Smooth muscle cell (in vitro differentiated cells): ENCODE measurements around the gene STAG3. TPM values are rescaled to one million over a fixed set of nuclear protein-coding genes. Genes with fewer than 3 reads are reported as not detected.
"Not testable (repeated sequence)": the region's sequence is repeated elsewhere in the genome, so short reads cannot be mapped to it uniquely, and the experiment has no call there.

ENCODE experiments used
- DNase-seq: peaks from one replicate; lab custom pipeline; 2025; ENCODE audit not compliant: unreplicated experiment; lab: John Stamatoyannopoulos, UW
- H2AFZ ChIP-seq: fragments of 200-600 bp; sonication (generic); 2 replicates; pipeline ENCODE4 v1.6.0; 2016; ENCODE audit warnings: antibody characterized with exemption, low read depth, mild to moderate bottlenecking
- H3F3A ChIP-seq: fragments of 200-600 bp; sonication (generic); 2 replicates; pipeline ENCODE4 v1.6.0; 2017; ENCODE audit warnings: antibody characterized with exemption, low read depth
- H3K27ac ChIP-seq: fragments of 200-600 bp; sonication (generic); 2 replicates; pipeline ENCODE4 v1.5.1; 2016; ENCODE audit warnings: low read depth, mild to moderate bottlenecking
- H3K27me3 ChIP-seq: fragments of 200-600 bp; sonication (generic); 2 replicates; pipeline ENCODE4 v1.6.1; 2016; ENCODE audit warnings: low read depth, mild to moderate bottlenecking
- H3K36me3 ChIP-seq: fragments of 200-600 bp; sonication (generic); 2 replicates; pipeline ENCODE4 v1.5.1; 2016; ENCODE audit warnings: low read depth
- H3K4me1 ChIP-seq: fragments of 200-600 bp; sonication (generic); 2 replicates; pipeline ENCODE4 v1.5.1; 2016; ENCODE audit warnings: low read depth
- H3K4me2 ChIP-seq: fragments of 200-600 bp; sonication (generic); 2 replicates; pipeline ENCODE4 v1.6.0; 2016; ENCODE audit warnings: mild to moderate bottlenecking
- H3K4me3 ChIP-seq: fragments of 200-600 bp; sonication (generic); 2 replicates; pipeline ENCODE4 v1.5.1; 2016; ENCODE audit warnings: mild to moderate bottlenecking
- H3K79me2 ChIP-seq: fragments of 200-600 bp; sonication (generic); 2 replicates; pipeline ENCODE4 v1.6.0; 2016; ENCODE audit warnings: low read depth, mild to moderate bottlenecking
- H3K9ac ChIP-seq: fragments of 200-600 bp; sonication (generic); 2 replicates; pipeline ENCODE4 v1.6.0; 2016; ENCODE audit warnings: low read depth
- H3K9me3 ChIP-seq: fragments of 200-600 bp; sonication (generic); replicated peaks from 2 replicates; pipeline ENCODE4 v1.5.1; 2016; ENCODE audit warnings: low read depth
- H4K20me1 ChIP-seq: fragments of 200-600 bp; sonication (generic); 2 replicates; pipeline ENCODE4 v1.6.0; 2016; ENCODE audit warnings: low read depth
- CTCF ChIP-seq: fragments of 200-600 bp; sonication (generic); IDR thresholded peaks from 2 replicates; pipeline ENCODE4 v1.5.1; 2017; ENCODE audit warnings: borderline replicate concordance, mild to moderate bottlenecking, antibody characterized with exemption; ENCODE audit not compliant: insufficient read depth, poor library complexity, severe bottlenecking
- WGBS: methylation state at CpG from one replicate; pipeline ENCODE4 v1.1.7; 2016; ENCODE audit warnings: low lambda C conversion rate; 5-methylcytosine and 5-hydroxymethylcytosine counted together
- polyA plus RNA-seq: library from polyadenylated mRNA; unstranded; fragments of >200 nt; fragmentation: Nextera tagmentation; extraction: Ambion mirVana; gene quantifications from 2 replicates; pipeline ENCODE4 v1.2.1, GENCODE V29; 2016
- total RNA-seq: library from RNA; depleted of rRNA; stranded (reverse); fragments of >200 nt; gene quantifications from 2 replicates; pipeline ENCODE4 v1.2.3, GENCODE V29; 2014

The STAG3 gene
- total and polyA plus RNA-seq, 2 experiments from 2014 or later: 0.04 to 0.96 TPM

- H2AFZ ChIP-seq: no peak overlapping the region
- no peak overlapping the region for H3K4me3 ChIP-seq
- H3F3A ChIP-seq: no peaks in the 10 kb centered on the region
- no peak for TF ChIP-seq CTCF
- H3K36me3 ChIP-seq: no peaks in the 10 kb centered on the region
- H3K79me2 ChIP-seq: no peaks in the 10 kb centered on the region
- H3K9me3 ChIP-seq: no peaks in the 10 kb centered on the region
- H3K4me2 ChIP-seq: no peak overlapping the region
- no peak for DNase-seq
- no peaks in the 10 kb centered on the region for H4K20me1 ChIP-seq
- no peaks in the 10 kb centered on the region for H3K4me1 ChIP-seq
- H3K9ac ChIP-seq: no peak overlapping the region
- no peak overlapping the region for H3K27ac ChIP-seq
- WGBS: 86% methylated on average over 5 of the region's 5 CpGs
- peaks cover 5% of the 10 kb centered on the region for H3K27me3 ChIP-seq
Observed at GRCh38 chr7:100210805-100211204, 33.1 kb downstream of the STAG3 start.

- TF ChIP-seq CTCF: no peak
- WGBS: 91% methylated on average over 7 of the region's 7 CpGs
Observed at GRCh38 chr7:100211342-100211780, 33.6 kb downstream of the STAG3 start.

GRCh38 chr7:100212631-100213286, 35.0 kb downstream of the STAG3 start:
- H3K79me2 ChIP-seq: no peaks in the 10 kb centered on the region
- H2AFZ ChIP-seq: no peak overlapping the region
- H3K27me3 ChIP-seq: peaks cover 5% of the 10 kb centered on the region
- no peak for TF ChIP-seq CTCF
- H3K27ac ChIP-seq: no peak overlapping the region
- no peaks in the 10 kb centered on the region for H3K9me3 ChIP-seq
- no peak overlapping the region for H3K4me2 ChIP-seq
- H3K9ac ChIP-seq: no peak overlapping the region
- WGBS: 87% methylated on average over 5 of the region's 5 CpGs
- H3K4me1 ChIP-seq: no peaks in the 10 kb centered on the region
- H3K36me3 ChIP-seq: no peaks in the 10 kb centered on the region
- H3K4me3 ChIP-seq: no peak overlapping the region
- H4K20me1 ChIP-seq: no peaks in the 10 kb centered on the region
- DNase-seq: no peak
- H3F3A ChIP-seq: no peaks in the 10 kb centered on the region

More at GRCh38 chr7:100211342-100211780, 33.6 kb downstream of the STAG3 start:
- Histone ChIP-seq H4K20me1 (no peaks in the 10 kb centered on the region), H3K27me3 (peaks cover 5% of the 10 kb centered on the region), H3K4me3 (no peak overlapping the region), H3K9ac (no peak overlapping the region), H2AFZ (no peak overlapping the region), H3K9me3 (no peaks in the 10 kb centered on the region), H3K27ac (no peak overlapping the region), H3K36me3 (no peaks in the 10 kb centered on the region), H3K4me1 (no peaks in the 10 kb centered on the region), H3F3A (no peaks in the 10 kb centered on the region), H3K79me2 (no peaks in the 10 kb centered on the region), H3K4me2 (no peak overlapping the region)
- no peak for DNase-seq

GRCh38 chr7:100213672-100214071, 36.0 kb downstream of the STAG3 start:
- no peak overlapping the region for H3K27ac ChIP-seq
- peaks cover 4% of the 10 kb centered on the region for H3K27me3 ChIP-seq
- no peak overlapping the region for H3K4me3 ChIP-seq
- WGBS: 66% methylated on average over 6 of the region's 6 CpGs
- H3K4me2 ChIP-seq: no peak overlapping the region
- H3F3A ChIP-seq: no peaks in the 10 kb centered on the region
- H3K79me2 ChIP-seq: no peaks in the 10 kb centered on the region
- no peaks in the 10 kb centered on the region for H3K9me3 ChIP-seq
- no peak overlapping the region for H2AFZ ChIP-seq
- no peak overlapping the region for H3K9ac ChIP-seq
- no peaks in the 10 kb centered on the region for H3K4me1 ChIP-seq
- H4K20me1 ChIP-seq: no peaks in the 10 kb centered on the region
- TF ChIP-seq CTCF: no peak
- no peaks in the 10 kb centered on the region for H3K36me3 ChIP-seq
- no peak for DNase-seq

GRCh38 chr7:100214356-100214755, 36.6 kb downstream of the STAG3 start:
- not testable (repeated sequence) for H3K36me3 ChIP-seq, H3F3A ChIP-seq, H4K20me1 ChIP-seq, H3K4me2 ChIP-seq, H3K4me3 ChIP-seq, H2AFZ ChIP-seq, H3K4me1 ChIP-seq, DNase-seq, H3K27ac ChIP-seq, H3K9ac ChIP-seq, H3K79me2 ChIP-seq, H3K9me3 ChIP-seq, H3K27me3 ChIP-seq
- WGBS: 73% methylated on average over 5 of the region's 5 CpGs
